Frontal cortex (tissue), 4 donors: ENCODE results near the gene FAM25C. TPM values are rescaled to one million over a fixed set of nuclear protein-coding genes. Genes with fewer than 3 reads are reported as not detected.
"Not testable (repeated sequence)": the region's sequence is repeated elsewhere in the genome, so short reads cannot be mapped to it uniquely, and the experiment has no call there.

Experiments used
- DNase-seq, 2 donors: peaks; one replicate each; pipeline ENCODE4 v3.0.0; 2012; ENCODE audit warnings: low spot score in 2 of 2
- FAIRE-seq: peaks from 2 replicates; lab custom pipeline; 2012; peaks lifted over from hg19 to GRCh38; lab: Jason Lieb, UNC
- total RNA-seq: library from RNA; depleted of rRNA; stranded (reverse); fragments of >200 nt; gene quantifications from one replicate; pipeline ENCODE4 v1.2.3, GENCODE V29; 2014
- donor health status: control.
- donor health status: control.
- donor health status: control.

FAM25C gene
- total RNA-seq = not detected

- not testable (repeated sequence) for FAIRE-seq, DNase-seq
Measured at GRCh38 chr10:47999691-48000090, at the start of gene FAM25C. TSS of gene FAM25C (minus strand) at chr10:47999791. CDS start at chr10:47999765, 26 bp downstream.

- FAIRE-seq, DNase-seq: not testable (repeated sequence)
Measured at GRCh38 chr10:48044557-48044956, 45.0 kb upstream of the FAM25C start.

GRCh38 chr10:48031390-48031789 lies 31.8 kb upstream of the FAM25C start:
- FAIRE-seq, DNase-seq: not testable (repeated sequence)

DNA sequence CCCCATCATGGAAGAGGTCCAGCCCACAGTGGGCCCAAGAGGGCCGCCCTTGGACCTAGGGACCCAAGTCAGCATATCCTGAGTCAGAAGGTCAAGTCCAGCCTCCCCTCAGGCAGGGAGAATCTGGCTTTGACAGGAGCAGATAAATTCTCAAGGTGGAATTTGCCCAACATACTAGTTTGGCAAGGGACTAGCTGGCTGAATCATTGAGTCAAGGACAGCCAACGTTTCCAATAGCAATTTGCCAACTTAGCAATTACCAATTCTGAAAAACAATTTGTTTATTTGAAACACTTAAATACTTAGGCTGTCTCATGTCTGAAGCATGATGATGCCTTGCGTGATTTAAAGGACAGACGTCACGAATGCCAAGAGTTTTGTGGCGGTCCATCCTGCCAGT lies 2.7 kb upstream of the FAM25C start:
- FAIRE-seq, DNase-seq: not testable (repeated sequence)

DNA sequence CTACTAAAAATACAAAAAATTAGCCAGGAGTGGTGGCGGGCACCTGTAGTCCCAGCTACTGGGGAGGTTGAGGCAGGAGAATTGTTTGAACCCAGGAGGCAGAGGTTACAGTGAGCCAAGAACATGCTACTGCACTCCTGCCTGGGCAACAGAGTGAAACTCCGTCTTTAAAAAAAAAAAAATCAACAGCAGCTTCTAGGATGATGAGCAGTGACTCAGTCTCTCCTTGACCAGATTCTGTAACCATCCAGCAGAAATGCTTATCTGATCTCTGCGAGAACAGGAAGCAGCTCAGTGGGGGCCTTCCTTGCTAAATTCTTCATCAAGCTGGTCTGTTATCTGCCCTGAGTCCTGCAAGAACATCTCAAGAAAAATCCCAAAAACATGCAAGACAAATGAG lies 5.5 kb downstream of the FAM25C start:
- DNase-seq, FAIRE-seq: not testable (repeated sequence)

GRCh38 chr10:47992560-47992959 lies 7.0 kb downstream of the FAM25C start:
- FAIRE-seq, DNase-seq: not testable (repeated sequence)

DNA sequence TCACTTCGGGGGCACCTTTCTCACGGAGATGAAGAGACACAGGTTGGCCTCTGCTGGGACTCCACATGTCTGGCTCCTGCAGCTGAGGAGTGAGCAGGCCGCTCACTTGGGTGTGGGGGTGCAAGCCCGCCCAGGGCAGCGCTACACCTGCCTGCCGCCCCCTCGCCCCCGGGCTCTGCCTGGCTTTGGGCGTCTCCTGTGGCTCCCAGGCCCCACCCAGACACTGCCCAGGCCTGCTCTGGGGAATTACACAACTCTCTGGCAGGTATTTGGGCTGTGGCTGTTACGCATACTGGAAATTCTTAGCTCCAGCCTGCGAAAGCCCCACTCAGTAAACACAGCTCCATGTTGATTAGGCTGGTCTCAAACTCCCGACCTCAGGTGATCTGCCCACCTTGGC lies 7.9 kb downstream of the FAM25C start:
- not testable (repeated sequence) for DNase-seq, FAIRE-seq

DNA sequence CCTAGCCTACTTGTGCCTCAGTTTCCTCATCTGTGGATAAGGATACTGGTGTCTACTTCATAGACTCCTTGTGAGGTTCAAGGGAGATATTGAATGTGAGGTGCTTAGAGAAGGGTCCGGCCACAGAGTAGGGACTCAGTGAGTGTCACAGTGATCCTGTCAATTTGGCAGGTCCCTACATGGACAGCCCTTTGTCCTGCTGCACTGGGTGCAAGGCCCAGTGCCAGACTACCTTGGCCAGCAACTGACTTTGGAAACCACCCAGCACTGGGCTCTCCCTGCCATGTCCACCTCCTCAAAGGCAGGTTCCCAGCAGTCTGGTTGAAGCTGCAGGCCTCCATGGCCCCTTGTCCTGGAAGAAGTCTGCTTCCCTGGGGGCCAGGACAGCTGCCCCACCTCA lies 9.5 kb downstream of the FAM25C start:
- FAIRE-seq, DNase-seq: not testable (repeated sequence)

- DNase-seq, FAIRE-seq: not testable (repeated sequence)
Measured at GRCh38 chr10:47989542-47989950, 10.0 kb downstream of the FAM25C start.

GRCh38 chr10:47988718-47989541 lies 10.7 kb downstream of the FAM25C start:
- FAIRE-seq, DNase-seq: not testable (repeated sequence)

DNA sequence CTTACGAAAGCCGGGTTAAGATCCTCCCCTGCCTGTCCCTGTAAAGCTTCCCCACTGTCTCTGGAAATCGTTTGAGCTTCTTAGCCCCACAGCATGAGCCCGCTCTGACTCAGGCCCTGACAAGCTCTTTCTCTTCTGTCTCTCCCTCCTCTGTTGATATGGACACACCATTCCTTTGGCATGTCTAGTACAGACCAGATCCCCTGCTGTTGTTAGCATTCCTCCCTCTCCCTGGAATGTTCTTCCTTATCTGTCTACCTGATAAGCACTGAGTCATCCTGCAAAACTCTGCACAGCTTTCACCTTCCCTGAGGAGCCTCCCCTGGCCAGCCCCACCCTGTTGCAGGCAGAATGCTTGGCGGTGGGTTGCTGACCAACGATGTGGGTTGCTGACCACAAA lies 11.6 kb downstream of the FAM25C start:
- DNase-seq, FAIRE-seq: not testable (repeated sequence)

DNA sequence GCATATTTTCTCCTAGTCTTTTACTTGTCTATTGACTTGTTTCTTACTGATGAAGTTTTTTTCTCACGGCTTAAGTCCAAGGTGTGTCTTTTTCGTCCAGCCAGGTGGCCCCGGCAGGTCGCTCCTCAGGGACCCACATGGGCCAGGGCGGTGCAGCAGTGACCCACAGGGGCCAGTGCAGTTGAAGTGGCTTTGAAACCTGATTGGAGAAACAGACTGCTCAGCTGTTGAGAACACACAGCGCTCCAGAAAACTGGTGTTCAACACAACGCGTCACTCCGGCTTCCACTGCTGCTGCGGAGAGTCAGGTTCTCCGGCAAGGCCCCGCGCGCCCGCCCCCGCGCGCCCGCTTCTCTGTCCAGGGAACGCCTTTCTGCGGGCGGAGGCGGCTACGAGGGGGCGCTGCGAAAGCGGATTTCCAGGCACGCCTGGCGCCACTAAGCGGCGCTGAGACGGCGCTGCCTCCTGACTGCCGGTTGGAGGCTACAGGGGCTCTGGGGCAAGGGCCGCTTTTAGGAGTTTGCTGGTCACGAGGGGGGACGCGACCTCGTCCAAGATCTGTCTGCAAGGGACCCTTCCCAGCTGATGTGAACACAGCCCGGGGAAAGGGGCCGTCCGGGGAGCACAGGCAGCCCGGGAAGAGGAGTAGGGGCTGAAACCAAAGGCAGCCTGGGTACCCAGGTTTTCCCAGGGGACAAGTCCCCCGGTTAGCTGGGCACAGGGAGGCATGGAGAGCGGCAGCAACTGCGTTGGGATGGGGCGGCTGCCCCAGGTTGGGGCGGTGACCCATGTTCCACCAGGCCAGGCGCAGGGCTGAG lies 13.0 kb downstream of the FAM25C start:
- not testable (repeated sequence) for FAIRE-seq, DNase-seq

DNA sequence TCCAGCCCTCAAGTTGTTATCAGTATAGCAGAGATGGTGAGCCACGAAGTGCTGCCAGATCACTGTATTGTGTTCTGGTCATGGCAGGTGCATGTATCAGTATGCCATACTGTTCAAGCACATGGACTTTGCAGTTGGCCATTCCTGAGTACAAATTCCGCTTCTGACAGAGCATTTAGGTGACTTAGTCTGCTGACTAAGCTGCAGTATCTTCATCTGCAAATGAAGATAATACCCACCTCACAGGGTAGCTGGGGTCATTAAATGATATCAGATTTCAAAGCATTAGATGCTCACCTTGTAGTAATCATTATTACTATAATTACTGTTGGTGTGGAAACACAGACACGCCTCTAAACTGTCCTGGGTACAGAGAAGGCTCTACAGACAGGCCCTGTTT lies 24.2 kb downstream of the FAM25C start:
- FAIRE-seq, DNase-seq: not testable (repeated sequence)

GRCh38 chr10:47973131-47973530 lies 26.5 kb downstream of the FAM25C start:
- not testable (repeated sequence) for DNase-seq, FAIRE-seq

GRCh38 chr10:47972077-47972476 lies 27.5 kb downstream of the FAM25C start:
- not testable (repeated sequence) for FAIRE-seq, DNase-seq

- not testable (repeated sequence) for FAIRE-seq, DNase-seq
Measured at GRCh38 chr10:47971598-47971997, 28.0 kb downstream of the FAM25C start.

DNA sequence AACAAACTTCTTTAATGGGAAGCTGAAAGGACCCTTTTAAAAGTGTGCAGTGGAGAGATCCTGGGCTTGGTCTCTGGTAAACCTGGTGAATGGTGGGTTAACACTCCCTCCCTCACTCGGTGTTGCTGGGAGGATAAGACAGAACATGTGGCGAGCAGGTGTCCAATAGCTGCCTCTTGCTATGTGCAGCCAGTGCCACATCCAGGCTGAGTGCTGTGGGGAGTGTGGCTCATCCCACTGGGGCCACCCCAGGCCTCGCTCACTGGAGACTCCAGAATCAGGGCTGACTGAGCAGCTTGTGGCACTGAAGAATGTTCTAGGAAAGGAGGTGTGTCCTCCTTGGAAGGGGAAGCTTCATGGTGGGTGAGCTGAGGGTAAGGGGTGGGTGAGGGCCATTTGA lies 29.5 kb downstream of the FAM25C start:
- not testable (repeated sequence) for DNase-seq, FAIRE-seq

DNA sequence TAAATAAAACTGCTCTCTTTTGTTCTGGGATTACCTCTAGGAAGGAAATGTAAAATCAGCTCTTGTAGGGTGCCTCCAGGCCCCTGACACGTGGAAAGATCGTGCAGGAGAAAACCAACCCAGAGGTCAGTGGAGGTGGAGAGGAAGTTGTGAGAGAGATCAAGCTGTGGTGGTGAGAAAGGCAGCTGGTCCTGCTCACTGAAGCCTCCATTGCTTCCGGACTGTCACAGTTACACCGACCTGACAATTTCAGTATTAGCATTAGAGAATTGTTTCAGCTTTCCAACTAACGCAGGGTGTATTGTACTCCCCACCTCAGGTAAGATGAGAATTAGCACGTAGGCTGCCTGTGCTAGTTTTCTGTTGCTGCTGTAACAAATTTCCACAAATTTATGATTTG lies 30.6 kb downstream of the FAM25C start:
- DNase-seq, FAIRE-seq: not testable (repeated sequence)

GRCh38 chr10:47964280-47965063 lies 35.1 kb downstream of the FAM25C start:
- FAIRE-seq = not testable (repeated sequence)

More at GRCh38 chr10:47964280-47965063, 35.1 kb downstream of the FAM25C start:
- DNase-seq = not testable (repeated sequence)
